PC-9 (cell line): ENCODE results near the gene BCL2L1.

Experiments
- EZH2 ChIP-seq: fragments of 200-600 bp; sonication (generic); IDR thresholded peaks from 2 replicates; pipeline ENCODE4 v1.8.0; 2017; ENCODE audit warnings: antibody characterized with exemption, low read depth
- TF ChIP-seq, protein P1 (sequence below): fragments of 200-600 bp; sonication (generic); conservative IDR thresholded peaks from 2 replicates; pipeline ENCODE4 v1.6.1; 2017; ENCODE audit warnings: mixed run types, antibody characterized with exemption, mild to moderate bottlenecking, moderate library complexity

DNA sequence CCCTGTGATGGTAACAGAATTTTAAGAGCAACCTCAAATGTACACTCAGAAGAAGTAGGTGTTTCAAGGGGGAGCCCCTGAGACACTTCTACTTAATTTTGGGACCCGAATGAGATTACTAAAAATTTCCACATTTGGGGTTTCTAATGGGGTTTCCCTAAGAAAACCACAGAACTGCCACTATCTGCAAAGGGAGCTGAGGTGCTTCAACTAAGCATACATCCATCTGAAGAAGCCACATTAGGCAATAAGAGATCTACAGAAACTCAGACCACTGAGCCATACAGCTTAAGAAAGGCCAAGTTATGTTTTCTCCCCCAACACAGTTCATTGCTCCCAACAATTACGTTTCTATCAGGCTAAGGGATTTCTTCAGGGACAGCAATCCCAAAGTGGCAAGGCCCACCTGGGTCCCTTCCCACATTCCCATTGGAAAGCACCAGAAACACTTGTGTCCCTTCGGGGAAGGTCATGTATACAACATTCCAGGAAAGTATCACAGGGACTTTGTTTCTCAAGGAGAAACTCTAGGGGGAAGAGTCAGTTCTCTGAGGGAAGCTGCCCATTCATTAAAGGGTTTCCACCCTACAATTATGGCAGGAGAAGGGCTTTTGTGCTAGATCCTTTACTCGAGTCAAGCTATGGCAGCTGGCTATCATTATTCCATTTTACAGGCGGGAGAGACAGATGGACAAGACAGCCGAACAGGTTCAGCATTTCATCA is 5.0 kb downstream of the BCL2L1 start:
- TF ChIP-seq EZH2: no peak
- TF ChIP-seq, protein P1, sequence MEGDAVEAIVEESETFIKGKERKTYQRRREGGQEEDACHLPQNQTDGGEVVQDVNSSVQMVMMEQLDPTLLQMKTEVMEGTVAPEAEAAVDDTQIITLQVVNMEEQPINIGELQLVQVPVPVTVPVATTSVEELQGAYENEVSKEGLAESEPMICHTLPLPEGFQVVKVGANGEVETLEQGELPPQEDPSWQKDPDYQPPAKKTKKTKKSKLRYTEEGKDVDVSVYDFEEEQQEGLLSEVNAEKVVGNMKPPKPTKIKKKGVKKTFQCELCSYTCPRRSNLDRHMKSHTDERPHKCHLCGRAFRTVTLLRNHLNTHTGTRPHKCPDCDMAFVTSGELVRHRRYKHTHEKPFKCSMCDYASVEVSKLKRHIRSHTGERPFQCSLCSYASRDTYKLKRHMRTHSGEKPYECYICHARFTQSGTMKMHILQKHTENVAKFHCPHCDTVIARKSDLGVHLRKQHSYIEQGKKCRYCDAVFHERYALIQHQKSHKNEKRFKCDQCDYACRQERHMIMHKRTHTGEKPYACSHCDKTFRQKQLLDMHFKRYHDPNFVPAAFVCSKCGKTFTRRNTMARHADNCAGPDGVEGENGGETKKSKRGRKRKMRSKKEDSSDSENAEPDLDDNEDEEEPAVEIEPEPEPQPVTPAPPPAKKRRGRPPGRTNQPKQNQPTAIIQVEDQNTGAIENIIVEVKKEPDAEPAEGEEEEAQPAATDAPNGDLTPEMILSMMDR: no peak
